SU-DHL-6 (cell line): Measurements from ENCODE around the gene MCM8.

Source experiments
- H2AFZ ChIP-seq: fragments of 200-600 bp; sonication (generic); 2 replicates; pipeline ENCODE4 v1.6.1; 2014; ENCODE audit warnings: low read depth, mild to moderate bottlenecking, moderate library complexity, mixed read lengths, antibody characterized with exemption, low read length; ENCODE audit not compliant: severe bottlenecking
- H3F3A ChIP-seq: fragments of 200-600 bp; shearing (Covaris generic); 2 replicates; pipeline ENCODE4 v1.6.0; 2016; ENCODE audit warnings: antibody characterized with exemption, mild to moderate bottlenecking; ENCODE audit not compliant: insufficient read depth
- H3K27ac ChIP-seq: fragments of 200-600 bp; sonication (generic); 2 replicates; pipeline ENCODE4 v1.5.1; 2016; ENCODE audit warnings: low read depth, mild to moderate bottlenecking, low read length, moderate library complexity, mixed read lengths
- H3K27me3 ChIP-seq: fragments of 200-600 bp; sonication (generic), shearing (Covaris generic); 2 replicates; pipeline ENCODE4 v1.6.0; 2014; ENCODE audit warnings: mild to moderate bottlenecking, low read length
- H3K36me3 ChIP-seq: fragments of 200-600 bp; sonication (generic); 2 replicates; pipeline ENCODE4 v1.6.1; 2014; ENCODE audit warnings: mild to moderate bottlenecking, low read length, mixed read lengths
- H3K4me2 ChIP-seq: fragments of 300-600, 200-600 bp; shearing (Covaris generic), sonication (generic); 2 replicates; pipeline ENCODE4 v1.6.0; 2014; ENCODE audit warnings: low read length, low read depth, mild to moderate bottlenecking; ENCODE audit not compliant: poor library complexity, severe bottlenecking
- H3K4me3 ChIP-seq: fragments of 200-600 bp; sonication (generic); 2 replicates; pipeline ENCODE4 v1.5.1; 2014; ENCODE audit warnings: antibody characterized with exemption, low read length, mild to moderate bottlenecking, mixed read lengths; ENCODE audit not compliant: insufficient read depth, poor library complexity, severe bottlenecking
- H3K79me2 ChIP-seq: fragments of 200-600 bp; sonication (generic); 2 replicates; pipeline ENCODE4 v1.6.1; 2014; ENCODE audit warnings: mild to moderate bottlenecking, low read length, moderate library complexity; ENCODE audit not compliant: insufficient read depth
- H3K9ac ChIP-seq: fragments of 200-600 bp; sonication (generic); 2 replicates; pipeline ENCODE4 v1.7.0; 2014; ENCODE audit warnings: mild to moderate bottlenecking, low read length
- H3K9me2 ChIP-seq: fragments of 200-600 bp; sonication (generic); replicated peaks from 2 replicates; pipeline ENCODE4 v1.6.1; 2014; ENCODE audit warnings: low read length; ENCODE audit not compliant: insufficient read depth
- H3K9me3 ChIP-seq: fragments of 200-600 bp; sonication (generic); 2 replicates; pipeline ENCODE4 v1.6.1; 2014; ENCODE audit warnings: low read length, mixed read lengths; ENCODE audit not compliant: insufficient read depth
- H4K20me1 ChIP-seq: fragments of 200-600 bp; sonication (generic); 2 replicates; pipeline ENCODE4 v1.6.1; 2014; ENCODE audit warnings: low read depth, mild to moderate bottlenecking, antibody characterized with exemption, low read length, moderate library complexity, mixed read lengths
- EZH2phosphoT487 ChIP-seq: fragments of 200-600 bp; sonication (generic), shearing (Covaris generic); conservative IDR thresholded peaks from 2 replicates; pipeline ENCODE4 v1.6.1; 2018; ENCODE audit warnings: mild to moderate bottlenecking, antibody characterized with exemption, low read length, moderate library complexity, mixed read lengths
- TF ChIP-seq, protein P1 (sequence below): fragments of 200-600 bp; sonication (generic); IDR thresholded peaks from one replicate; pipeline ENCODE4 v1.5.1; 2017; ENCODE audit warnings: antibody characterized with exemption, mild to moderate bottlenecking, low read length, moderate library complexity; ENCODE audit not compliant: insufficient read depth, poor library complexity, severe bottlenecking

Gene MCM8

DNA sequence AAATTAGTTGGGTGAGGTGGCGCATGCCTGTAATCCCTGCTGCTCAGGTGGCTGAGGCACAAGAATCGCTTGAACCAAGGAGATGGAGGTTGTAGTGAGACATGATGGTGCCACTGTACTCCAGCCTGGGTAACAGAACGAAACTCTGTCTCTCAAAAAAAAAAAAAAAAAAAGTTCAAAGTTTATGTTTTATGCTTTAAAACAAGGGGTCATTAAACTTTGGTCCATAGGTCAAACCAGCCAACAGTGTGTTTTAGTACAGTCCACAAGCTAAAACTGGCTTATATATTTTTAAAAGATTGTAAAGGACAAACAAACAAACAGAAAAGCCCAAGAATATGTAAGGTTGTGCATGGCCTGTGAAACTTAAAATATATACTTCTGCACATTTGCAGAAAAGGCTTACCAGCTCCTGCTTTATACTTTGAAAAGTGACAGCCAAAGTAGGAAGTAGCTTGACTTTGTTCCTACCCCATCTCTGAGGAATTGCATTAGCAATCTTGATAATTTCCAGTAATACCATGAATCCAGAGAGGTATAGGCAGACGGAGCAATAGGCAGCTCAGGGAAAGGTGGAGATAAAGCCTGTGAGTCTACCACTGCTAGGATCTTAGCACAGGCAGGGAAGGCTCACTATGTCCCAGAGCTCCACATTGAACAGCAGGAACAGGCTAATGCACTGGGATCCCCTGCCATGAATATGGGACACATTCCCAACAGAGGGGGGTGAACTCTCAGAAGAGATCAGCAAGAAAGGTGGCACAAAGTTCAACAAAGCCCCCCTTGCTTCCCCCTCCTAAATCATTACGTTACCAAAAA is 30.5 kb downstream of the MCM8 start:
- no peak overlapping the region for H3K9ac ChIP-seq
- H3K36me3 ChIP-seq: peaks cover 57% of the 10 kb centered on the region
- H2AFZ ChIP-seq: no peak overlapping the region
- no peaks in the 10 kb centered on the region for H3K79me2 ChIP-seq
- no peaks in the 10 kb centered on the region for H4K20me1 ChIP-seq
- H3K4me3 ChIP-seq: no peak overlapping the region
- H3K9me2 ChIP-seq: no peaks in the 10 kb centered on the region
- no peaks in the 10 kb centered on the region for H3F3A ChIP-seq
- no peaks in the 10 kb centered on the region for H3K27me3 ChIP-seq
- H3K4me2 ChIP-seq: no peak overlapping the region
- no peaks in the 10 kb centered on the region for H3K9me3 ChIP-seq
- no peak overlapping the region for H3K27ac ChIP-seq
- TF ChIP-seq, protein P1, sequence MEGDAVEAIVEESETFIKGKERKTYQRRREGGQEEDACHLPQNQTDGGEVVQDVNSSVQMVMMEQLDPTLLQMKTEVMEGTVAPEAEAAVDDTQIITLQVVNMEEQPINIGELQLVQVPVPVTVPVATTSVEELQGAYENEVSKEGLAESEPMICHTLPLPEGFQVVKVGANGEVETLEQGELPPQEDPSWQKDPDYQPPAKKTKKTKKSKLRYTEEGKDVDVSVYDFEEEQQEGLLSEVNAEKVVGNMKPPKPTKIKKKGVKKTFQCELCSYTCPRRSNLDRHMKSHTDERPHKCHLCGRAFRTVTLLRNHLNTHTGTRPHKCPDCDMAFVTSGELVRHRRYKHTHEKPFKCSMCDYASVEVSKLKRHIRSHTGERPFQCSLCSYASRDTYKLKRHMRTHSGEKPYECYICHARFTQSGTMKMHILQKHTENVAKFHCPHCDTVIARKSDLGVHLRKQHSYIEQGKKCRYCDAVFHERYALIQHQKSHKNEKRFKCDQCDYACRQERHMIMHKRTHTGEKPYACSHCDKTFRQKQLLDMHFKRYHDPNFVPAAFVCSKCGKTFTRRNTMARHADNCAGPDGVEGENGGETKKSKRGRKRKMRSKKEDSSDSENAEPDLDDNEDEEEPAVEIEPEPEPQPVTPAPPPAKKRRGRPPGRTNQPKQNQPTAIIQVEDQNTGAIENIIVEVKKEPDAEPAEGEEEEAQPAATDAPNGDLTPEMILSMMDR: no peak
- no peak for TF ChIP-seq EZH2phosphoT487

DNA sequence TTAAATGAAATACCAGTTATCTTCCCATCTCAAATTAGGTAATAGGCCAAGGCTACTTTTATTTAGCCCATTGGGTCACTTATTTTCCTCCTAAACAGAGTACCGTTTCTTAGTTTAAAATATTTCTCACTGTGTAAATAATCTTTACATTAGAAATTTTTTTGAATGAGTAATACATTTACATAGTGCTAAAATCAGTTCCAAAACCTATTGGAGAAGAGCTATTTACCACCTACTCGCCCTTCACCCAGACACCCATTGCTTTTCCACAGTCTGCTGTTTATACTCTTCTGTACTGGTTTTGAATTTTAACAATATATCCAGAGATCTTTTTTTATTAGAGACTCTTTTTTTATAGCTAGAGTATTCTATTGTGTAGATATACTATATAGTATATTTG is 36.9 kb downstream of the MCM8 start:
- Histone ChIP-seq H4K20me1 (0 out of 2 replicates have a peak, but pooled peaks cover 4% of the 10 kb centered on the region), H3K9me2 (no peaks in the 10 kb centered on the region), H3K4me2 (no peak overlapping the region), H2AFZ (no peak overlapping the region), H3K4me3 (no peak overlapping the region), H3K9me3 (no peaks in the 10 kb centered on the region), H3K36me3 (peaks cover 56% of the 10 kb centered on the region), H3K9ac (no peak overlapping the region), H3K79me2 (no peaks in the 10 kb centered on the region), H3F3A (0 out of 2 replicates have a peak, but pooled peaks cover 5% of the 10 kb centered on the region), H3K27ac (no peak overlapping the region), H3K27me3 (no peaks in the 10 kb centered on the region)
- TF ChIP-seq, protein P1: no peak
- TF ChIP-seq EZH2phosphoT487: no peak

GRCh38 chr20:5989539-5989938 is 39.1 kb downstream of the MCM8 start:
- TF ChIP-seq, protein P1: no peak
- TF ChIP-seq EZH2phosphoT487: no peak
- Histone ChIP-seq H3F3A (peaks cover 14% of the 10 kb centered on the region; the same call in 1 of the 2 replicates), H3K36me3 (peaks cover 61% of the 10 kb centered on the region), H3K27me3 (no peaks in the 10 kb centered on the region), H3K4me2 (no peak overlapping the region), H3K9me3 (no peaks in the 10 kb centered on the region), H3K9ac (no peak overlapping the region), H2AFZ (no peak overlapping the region), H4K20me1 (peaks cover 4% of the 10 kb centered on the region; the same call in 1 of the 2 replicates), H3K9me2 (no peaks in the 10 kb centered on the region), H3K4me3 (no peak overlapping the region), H3K79me2 (no peaks in the 10 kb centered on the region), H3K27ac (no peak overlapping the region)
